GM18519 (cell line): Measurements from ENCODE around the gene HERC5.
"Not testable (repeated sequence)": the region's sequence is repeated elsewhere in the genome, so short reads cannot be mapped to it uniquely, and the experiment has no call there.

ENCODE experiments used
- ATAC-seq: cut with Tn5 transposase; IDR thresholded peaks from one replicate; pipeline ENCODE4 v1.9.1; 2021; ENCODE audit warnings: mild to moderate bottlenecking, moderate library complexity; ENCODE audit not compliant: unreplicated experiment, low FRiP score

HERC5 gene

DNA sequence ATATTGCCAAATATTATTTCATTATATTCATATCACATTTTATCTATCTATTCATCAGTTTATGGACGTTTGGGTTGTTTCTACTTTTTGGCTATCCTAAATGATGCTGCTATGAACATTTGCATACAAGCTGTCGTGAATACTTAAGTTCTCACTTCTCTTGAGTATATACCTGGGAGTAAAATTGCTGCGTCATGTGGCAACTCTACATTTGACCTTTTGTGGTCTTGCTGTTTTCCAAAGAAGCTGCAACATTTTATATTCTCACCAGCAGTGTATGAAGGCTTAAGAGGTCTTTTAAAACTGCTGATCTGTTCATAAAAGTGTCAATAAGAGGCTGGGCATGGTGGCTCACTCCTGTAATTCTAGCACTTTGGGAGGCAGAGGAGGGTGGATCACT, 60.9 kb downstream of the HERC5 start:
- ATAC-seq = no peak

DNA sequence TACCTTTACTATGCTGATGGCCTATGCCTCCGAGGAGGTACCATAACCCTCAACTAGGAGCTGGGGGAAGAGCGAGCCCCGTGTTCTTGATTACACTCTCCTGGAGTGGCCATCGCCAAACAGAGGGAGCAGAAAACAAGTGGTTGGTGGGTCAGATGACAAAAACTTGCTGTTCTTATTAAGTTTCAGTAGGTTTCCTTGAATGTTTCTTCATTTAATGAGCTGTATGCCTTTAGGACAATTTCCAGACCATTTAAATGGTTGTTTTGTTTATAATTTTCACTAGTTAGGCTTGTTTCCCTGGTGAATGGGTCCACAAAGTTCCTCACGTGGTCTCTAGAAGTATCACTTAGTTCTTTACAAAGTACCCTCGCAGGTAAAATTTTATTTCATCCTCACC, 62.0 kb downstream of the HERC5 start:
- no peak for ATAC-seq

DNA sequence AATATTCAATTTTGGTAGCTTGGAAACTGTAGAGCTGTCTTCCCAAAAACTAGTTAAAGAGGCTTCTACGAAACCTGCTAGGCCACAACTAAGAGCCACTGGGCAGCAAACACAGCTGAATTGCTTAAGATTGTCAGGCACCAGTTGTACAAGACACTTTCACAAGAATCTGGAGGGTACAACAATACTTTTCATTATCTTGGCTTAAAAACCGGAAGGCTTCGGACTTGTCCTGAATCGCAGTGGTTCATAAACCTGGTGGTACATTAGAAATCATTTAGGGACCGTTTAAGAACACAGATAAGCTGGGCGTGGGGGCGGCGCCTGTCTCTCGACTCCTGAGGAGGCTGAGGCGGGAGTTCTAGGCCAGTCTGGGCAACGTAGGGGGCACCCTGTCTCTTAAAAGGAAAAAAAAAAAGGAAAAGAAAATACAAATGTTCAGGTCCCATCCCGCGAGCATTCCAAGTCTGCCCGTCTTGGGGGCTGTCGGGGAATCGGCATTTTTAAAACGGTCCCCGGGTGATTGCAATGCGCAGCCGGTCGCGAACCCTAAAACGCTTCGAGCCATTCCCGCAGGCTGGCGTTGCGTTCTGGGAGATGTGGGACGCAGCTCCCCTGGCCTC, 65.9 kb downstream of the HERC5 start:
- ATAC-seq = no peak

DNA sequence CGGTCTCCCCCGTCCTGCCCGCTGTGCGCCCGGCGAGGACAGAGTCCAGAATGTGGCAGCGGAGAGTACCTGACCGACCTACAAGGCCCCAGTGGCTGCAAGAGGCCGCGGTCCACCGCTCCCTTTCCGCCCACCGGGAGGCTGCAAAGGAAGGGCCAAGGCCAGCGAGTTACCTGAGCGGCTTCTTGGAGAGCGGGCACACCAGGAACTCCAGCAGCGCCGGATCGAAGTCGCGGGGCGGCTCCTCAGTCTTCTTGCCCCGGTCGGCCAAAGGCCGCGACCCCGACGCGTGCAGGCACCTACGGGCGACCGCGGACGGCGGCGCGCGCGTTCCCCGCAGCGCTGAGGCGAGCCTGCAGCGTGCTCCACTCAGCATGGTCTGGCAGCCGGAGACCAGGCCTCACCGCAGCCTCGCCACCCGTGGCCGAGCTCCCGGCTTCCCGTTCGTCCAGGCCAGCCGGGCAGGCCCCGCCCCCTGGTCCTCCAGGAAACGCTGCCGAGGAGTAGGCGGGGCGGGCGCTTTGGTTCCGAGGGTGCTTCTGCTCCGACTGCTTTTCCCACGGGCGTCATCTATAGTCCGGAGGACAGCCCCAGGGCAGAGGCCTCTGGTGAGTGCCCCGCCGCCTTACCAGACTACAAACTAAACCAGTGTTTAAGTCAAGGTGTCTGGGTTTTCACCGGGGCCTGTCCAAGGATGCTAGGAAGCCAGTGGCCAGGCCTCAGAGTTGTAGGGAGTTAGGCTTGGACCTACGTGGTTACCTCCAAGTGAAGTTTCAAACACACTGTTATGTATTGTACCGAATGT, 66.6 kb downstream of the HERC5 start, which contains the start of gene PYURF:
TSS of gene PYURF (minus strand) at position 452 of the 805 bp plus-strand sequence. CDS start at position 376, 76 bp downstream.
- peak; percentile 68 for ATAC-seq

DNA sequence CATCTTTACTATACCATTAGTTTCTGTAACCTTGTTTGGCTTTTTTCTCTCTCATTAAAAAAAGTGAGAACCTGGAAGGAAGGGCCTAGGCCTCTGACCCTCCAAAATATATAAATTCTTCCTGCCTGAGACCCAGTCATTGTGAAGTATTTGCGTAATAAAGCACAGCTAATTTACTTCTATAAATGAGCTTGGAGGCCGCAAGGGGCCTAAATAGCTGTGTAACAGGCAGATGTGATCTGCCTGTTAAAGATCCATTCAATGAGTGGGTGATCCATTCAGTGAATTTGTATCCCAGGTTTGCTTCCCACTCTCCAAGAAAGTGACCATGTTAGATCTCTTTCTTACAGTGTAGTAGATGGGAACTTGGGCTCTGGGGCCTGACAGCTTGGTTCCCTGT, 67.3 kb downstream of the HERC5 start:
- ATAC-seq = no peak

DNA sequence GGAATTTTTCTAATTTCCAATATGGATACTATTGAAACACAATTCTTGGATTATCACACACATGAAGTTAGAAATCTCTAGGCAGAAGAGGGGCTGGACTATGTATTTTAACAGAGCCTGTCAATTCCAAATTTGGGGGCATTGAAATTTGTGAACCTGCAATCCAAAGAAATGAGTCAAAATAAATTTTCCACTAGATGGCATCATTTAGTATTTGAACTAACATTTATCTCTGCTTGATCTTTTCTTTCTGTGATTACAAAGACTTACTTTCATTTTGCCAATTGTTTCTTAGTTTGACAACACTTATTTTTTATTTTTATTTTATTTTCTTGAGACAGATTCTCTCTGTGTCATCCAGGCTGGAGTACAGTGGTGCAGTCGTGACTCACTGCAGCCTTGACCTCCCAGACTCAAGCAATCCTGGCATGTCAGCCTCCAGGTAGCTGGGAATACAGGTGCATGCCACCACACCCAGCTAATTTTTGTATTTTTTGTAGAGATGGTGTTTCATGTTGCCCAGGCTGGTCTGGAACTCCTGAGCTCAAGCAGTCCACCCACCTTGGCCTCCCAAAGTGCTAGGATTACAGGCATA, 69.4 kb downstream of the HERC5 start:
- no peak for ATAC-seq

DNA sequence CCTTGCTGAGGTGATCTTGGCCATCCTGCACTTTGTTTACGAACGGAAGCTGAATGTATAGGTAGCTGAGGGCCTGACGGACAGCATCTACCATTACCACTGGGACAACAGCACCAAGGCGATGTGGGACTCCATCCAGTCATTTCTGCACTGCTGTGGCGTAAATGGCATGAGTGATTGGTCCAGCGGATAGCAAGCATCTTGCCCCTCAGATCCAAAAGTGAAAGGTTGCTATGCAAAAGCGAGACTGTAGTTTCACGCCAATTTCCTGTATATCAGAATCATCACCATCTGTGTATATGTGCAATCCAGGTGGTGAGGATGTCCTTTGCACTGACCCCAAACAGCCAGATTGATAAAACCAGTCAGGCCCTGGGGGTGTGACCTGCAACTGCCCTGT, 70.9 kb downstream of the HERC5 start:
- no peak for ATAC-seq

DNA sequence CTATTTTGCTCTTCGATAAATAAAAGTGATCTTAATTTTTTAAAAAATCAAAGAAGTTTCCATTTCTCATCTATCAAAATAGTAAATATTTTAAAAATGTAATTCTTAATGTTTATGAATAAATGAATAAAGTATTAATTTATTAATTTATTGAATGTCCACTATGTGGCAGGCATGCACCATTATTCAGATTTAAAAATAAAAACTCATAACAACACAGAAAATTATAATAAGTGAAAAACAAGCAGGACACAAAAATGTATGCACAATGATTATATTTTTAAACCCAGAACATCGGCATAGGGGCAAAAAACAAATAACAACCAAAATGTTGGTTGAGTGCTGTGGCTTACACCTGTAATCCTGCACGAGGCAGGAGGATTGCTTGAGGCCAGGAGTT, 71.9 kb downstream of the HERC5 start:
- no peak for ATAC-seq

DNA sequence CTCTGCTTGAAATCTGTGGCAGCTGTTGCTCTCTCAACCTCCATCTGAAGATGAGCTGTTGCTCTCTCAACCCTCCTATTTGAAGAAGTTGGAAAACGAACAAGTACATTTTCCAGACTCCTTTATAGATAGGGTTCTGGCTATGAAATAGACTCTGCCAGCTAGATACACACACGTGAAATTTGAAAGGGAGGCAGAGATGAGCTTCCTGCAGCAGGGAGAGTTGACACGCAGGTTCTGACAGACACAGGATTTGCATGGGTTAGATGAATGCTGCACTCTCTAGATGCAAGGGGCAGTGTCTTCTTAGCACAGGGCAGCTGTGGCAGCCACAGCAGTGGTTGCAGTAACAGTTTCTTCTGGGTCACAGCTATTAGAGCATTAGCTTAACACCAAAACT, 74.6 kb downstream of the HERC5 start:
- no peak for ATAC-seq

DNA sequence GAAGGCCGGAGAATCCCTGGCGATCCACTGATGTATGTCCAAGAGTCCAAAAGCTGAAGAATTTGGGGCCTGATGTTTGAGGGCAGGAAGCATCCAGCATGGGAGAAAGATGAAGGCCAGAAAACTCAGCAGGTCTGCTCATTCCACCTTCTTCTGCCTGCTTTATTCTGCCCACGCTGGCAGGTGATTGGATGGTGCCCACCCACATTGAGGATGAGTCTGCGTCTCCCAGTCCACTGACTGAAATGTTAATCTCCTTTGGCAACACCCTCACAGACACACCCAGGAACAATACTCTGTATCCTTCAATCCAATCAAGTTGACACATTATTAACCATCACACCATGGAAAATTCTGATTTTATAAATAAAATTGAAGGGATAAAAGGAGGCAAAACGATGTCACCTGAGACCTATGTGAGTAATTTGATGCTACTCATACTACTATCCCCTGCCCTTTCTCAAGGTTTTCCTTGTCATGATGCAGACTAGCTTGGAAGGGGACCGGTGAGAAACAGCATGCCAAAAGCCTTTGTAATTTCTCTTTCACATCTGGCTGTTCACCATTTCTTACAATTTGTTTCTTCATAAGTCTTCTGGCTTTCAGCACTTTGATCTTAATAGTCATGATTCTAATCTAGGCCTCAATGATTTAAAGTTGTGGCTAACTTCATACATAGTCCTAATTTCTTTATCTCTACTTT, 76.3 kb downstream of the HERC5 start:
- ATAC-seq = no peak

DNA sequence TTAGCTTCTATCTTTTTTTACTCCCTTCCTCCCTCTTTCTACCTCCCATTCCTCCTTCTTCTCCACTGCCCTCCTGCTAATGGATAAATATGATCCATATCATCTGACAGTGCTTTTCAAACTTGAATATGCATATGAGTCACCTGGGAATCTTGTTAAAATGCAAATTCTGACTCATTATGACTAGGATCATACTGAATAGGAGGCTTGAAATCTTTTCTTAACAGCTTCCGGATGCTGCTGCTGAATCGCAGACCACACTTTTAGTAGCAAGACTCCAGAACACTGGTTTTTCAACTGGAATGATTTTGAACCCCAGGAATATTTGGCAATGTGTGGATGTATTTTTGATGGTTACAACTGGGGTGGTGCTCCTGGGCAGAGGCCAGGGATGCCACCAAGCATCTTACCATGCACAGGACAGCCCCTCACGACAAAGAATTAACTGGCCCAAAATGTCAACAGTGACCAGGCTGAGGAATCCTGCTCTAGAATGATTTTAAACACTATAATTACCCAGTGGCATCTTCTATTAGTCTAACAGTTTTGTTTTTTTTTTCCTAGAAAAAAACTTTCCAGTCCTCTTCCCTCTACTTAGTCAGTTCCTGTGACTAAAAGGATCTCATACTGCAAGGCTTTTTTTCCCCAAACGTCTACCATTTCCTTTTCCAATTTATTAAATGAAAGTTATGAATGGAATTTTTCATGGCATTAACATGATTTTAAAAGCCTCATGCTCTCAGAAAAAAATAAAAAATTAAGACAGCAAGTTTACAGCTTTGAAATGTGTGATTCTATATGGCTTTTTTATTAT, 77.2 kb downstream of the HERC5 start:
- ATAC-seq = no peak

DNA sequence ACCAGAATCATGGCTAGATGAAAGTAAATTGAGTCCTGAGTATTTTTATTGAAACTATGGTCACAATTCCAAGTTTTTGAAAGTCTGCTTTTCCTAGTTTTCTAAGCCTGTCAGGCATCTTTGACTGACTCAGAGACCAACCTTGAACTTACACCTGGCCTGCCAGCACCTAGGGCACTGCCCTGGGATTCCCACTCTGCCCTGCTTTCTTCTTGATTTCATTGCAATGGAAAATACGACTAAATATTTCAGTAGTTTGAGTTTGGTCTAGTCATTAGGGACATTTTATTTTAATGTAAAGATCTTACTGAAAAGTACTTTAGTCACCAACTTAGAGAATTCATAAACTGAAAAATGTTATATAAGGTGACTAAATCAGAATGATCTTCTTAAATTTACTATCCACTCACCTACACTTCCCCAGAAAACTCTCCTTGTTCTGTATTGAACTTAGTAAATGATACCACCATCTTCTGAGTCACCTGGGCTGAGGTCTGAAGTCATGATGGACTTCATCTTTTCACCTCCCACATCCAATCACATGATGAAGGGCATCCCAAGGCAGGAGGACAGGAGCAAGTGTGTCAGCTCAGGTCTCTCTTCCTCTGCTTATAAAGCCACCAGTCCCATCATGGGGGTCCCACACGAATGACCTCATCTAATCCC, 78.3 kb downstream of the HERC5 start:
- no peak for ATAC-seq

DNA sequence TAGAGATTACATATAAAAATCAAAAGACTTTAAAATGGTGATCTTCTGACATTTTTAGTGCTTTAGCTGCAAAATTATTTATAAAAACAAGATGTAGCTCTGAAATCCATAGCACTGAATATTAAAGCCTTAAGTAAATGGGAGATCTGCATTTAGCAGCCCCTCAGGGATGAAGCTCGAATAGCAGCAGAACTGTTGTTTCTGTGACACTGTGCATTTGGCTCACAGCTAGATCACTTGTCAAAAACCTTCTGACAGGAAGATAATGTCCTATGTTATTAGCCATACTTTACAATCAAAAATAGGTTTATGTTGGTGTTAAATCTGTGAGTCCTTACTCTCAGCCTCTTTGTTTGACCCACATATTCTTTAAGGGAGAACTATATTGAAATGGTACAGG, 80.8 kb downstream of the HERC5 start:
- no peak for ATAC-seq

DNA sequence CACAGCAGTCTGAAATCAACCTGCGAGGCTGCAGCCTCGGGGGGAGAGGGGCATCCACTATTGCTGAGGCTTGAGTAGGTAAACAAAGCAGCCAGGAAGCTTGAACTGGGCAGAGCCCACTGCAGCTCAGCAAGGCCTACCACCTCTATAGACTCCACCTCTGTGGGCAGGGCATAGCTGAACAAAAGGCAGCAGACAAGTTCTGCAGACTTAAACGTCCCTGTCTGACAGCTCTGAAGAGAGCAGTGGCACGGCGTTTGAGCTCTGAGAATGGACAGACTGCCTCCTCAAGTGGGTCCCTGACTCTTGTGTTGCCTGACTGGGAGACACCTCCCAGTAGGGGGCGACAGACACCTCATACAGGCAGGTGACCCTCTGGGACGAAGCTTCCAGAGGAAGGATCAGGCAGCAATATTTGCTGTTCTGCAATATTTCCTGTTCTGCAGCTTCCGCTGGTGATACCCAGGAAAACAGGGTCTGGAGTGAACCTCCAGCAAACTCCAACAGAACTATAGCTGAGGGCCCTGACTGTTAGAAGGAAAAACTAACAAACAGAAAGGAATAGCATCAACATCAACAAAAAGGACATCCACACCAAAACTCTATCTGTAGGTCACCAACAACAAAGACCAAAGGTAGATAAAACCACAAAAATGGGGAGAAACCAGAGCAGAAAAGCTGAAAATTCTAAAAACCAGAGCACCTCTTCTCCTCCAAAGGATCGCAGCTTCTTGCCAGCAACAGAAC, 82.6 kb downstream of the HERC5 start:
- not testable (repeated sequence) for ATAC-seq

DNA sequence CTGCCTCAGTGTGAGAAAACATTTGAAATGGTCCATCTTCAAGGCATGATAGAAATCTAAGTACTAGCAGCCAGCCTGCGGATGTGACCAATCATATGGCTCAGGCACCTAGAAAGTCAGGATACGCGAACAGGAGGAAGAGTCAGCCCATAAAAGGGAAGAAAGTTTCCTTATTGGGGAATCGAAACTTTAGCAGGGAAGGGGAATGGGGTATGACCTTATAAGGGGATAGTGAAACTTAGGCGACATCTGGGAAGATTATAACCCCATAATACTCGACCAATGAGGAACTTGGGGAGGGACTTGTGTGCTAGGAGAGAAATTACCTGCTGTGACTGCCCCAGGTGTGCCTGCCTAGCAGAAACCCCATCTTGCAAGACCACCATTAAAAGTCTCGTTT, 92.9 kb downstream of the HERC5 start:
- ATAC-seq = no peak
